Esophagus muscularis mucosa (tissue), 3 donors: Measurements from ENCODE around the gene RGS3.

Experiments used
- EP300 ChIP-seq: sonication (generic); formaldehyde crosslinking; IDR thresholded peaks from one replicate; pipeline ENCODE4 v1.6.1; 2017; ENCODE audit warnings: antibody characterized with exemption
- TF ChIP-seq, protein P1 (sequence below), 3 experiments: fragments of 200-600 bp in 2 of 3; fragments of 450-650 bp in 1 of 3; sonication (generic) in 2 of 3; IDR thresholded peaks; one replicate each; pipeline ENCODE4 v1.5.1; 2017 to 2019; ENCODE audit warnings: antibody characterized with exemption in 3 of 3, mild to moderate bottlenecking in 2 of 3, moderate library complexity in 1 of 3

DNA sequence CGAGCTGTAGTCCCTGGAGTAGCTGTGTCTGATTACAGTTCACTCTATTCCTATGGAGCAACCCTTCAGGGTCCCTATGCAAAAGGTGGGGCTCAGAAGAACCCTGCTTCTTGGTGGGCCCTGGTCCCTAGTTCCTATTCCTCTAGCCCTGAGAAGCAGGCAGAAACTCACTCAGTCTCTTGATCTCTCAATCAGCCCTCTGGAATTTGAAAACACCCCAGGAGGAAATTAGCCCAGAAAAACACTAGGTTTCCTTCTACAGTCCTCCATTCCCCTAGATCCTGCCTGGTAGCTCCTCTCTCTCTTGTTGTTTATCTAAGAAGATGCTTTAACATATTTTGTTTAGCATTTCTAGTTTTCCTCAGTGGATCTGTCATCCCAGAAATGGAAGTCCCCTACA, 7.6 kb downstream of the RGS3 start:
- TF ChIP-seq, protein P1, sequence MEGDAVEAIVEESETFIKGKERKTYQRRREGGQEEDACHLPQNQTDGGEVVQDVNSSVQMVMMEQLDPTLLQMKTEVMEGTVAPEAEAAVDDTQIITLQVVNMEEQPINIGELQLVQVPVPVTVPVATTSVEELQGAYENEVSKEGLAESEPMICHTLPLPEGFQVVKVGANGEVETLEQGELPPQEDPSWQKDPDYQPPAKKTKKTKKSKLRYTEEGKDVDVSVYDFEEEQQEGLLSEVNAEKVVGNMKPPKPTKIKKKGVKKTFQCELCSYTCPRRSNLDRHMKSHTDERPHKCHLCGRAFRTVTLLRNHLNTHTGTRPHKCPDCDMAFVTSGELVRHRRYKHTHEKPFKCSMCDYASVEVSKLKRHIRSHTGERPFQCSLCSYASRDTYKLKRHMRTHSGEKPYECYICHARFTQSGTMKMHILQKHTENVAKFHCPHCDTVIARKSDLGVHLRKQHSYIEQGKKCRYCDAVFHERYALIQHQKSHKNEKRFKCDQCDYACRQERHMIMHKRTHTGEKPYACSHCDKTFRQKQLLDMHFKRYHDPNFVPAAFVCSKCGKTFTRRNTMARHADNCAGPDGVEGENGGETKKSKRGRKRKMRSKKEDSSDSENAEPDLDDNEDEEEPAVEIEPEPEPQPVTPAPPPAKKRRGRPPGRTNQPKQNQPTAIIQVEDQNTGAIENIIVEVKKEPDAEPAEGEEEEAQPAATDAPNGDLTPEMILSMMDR (IDR thresholded peaks at IDR 0.05), result no peak
- TF ChIP-seq EP300, result no peak
